GM21619 (cell line): ENCODE data around the gene DUSP23.
A peak's percentile ranks its signal among the peaks of the same experiment; 100 is the strongest.

ENCODE experiments used
- ATAC-seq: cut with Tn5 transposase; IDR thresholded peaks from one replicate; pipeline ENCODE4 v1.9.1; 2021; ENCODE audit not compliant: unreplicated experiment

DUSP23 gene

GRCh38 chr1:159827549-159827948 is 46.8 kb downstream of the DUSP23 start:
- no peak for ATAC-seq

DNA sequence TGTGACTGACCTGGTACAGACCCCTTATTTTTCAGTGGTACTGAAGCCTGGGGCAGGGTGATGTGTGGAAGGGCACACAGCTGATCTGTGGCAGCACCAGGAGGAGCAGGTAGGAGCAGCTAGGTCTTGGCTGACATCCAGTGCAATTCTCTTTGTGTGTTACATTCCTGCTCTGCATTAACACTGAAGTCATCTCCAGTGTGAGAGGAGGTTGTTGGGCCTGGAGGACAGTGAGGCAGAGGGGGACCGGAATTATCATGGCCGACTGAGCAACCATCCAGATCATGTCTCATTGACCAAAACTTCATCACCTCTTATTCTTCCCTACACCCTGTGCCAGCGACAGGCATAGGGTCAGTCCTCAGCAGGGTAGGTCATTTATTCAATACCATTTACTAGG is 47.4 kb downstream of the DUSP23 start:
- no peak for ATAC-seq

GRCh38 chr1:159828581-159829272 is 48.0 kb downstream of the DUSP23 start:
- no peak for ATAC-seq

- peak; percentile 70 for ATAC-seq
These were observed 48.5 kb downstream of the DUSP23 start for GRCh38 chr1:159829273-159829634.

DNA sequence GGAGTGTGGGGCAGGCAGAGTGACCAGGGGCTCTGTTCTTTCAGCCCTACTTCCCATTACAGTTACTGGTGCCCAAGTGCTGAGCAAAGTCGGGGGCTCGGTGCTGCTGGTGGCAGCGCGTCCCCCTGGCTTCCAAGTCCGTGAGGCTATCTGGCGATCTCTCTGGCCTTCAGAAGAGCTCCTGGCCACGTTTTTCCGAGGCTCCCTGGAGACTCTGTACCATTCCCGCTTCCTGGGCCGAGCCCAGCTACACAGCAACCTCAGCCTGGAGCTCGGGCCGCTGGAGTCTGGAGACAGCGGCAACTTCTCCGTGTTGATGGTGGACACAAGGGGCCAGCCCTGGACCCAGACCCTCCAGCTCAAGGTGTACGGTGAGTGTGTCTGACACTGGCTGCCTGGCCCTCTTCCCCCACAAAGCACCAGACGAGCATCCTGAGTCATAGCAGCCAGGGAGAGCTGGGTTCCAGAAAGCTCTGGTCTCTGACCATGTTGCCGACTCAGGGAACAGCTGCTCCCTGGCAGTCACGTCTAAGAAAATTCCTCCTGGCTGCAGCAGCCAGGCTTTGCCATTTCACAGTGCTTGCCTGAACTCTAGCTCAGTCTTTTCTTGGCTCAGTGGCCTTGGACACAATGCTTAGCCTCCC is 49.2 kb downstream of the DUSP23 start:
- ATAC-seq: no peak

- ATAC-seq: no peak
These were observed 50.0 kb downstream of the DUSP23 start for GRCh38 chr1:159830722-159831121.

GRCh38 chr1:159831412-159832141 is 50.8 kb downstream of the DUSP23 start:
- no peak for ATAC-seq
